CD14-positive monocyte (primary cell): ENCODE data around the gene TERT. TPM values are rescaled to one million over a fixed set of nuclear protein-coding genes. Genes with fewer than 3 reads are reported as not detected.

Experiments
- DNase-seq, 3 donors: peaks; one replicate each; pipeline ENCODE4 v3.0.0-alpha.2; 2011 to 2022
- H2AFZ ChIP-seq: 2 replicates; pipeline ENCODE4 v1.6.0; 2012; ENCODE audit warnings: mild to moderate bottlenecking, low read depth, low read length, inconsistent platforms; ENCODE audit not compliant: insufficient read depth, poor library complexity, severe bottlenecking
- H3K27ac ChIP-seq, 2 donors: 1 replicate in 1 of 2; 2 replicates in 1 of 2; pipeline ENCODE4 v1.5.1; 2012 to 2013; ENCODE audit warnings: low read length in 2 of 2, control low read depth in 1 of 2, inconsistent platforms in 1 of 2, low read depth in 1 of 2, mild to moderate bottlenecking in 1 of 2
- H3K27me3 ChIP-seq, 2 donors: one replicate each; pipeline versions ENCODE4 v1.6.0 to v1.6.1; 2011 to 2013; ENCODE audit warnings: low read length in 2 of 2; ENCODE audit not compliant: control insufficient read depth in 2 of 2, insufficient read depth in 2 of 2
- H3K36me3 ChIP-seq, 2 donors: replicated peaks in 1 of 2; 1 replicate in 1 of 2; 2 replicates in 1 of 2; pipeline versions ENCODE4 v1.5.1 to v1.6.1; 2012 to 2013; ENCODE audit warnings: low read length in 2 of 2, control low read depth in 1 of 2, inconsistent platforms in 1 of 2, mild to moderate bottlenecking in 1 of 2; ENCODE audit not compliant: insufficient read depth in 2 of 2, control insufficient read depth in 1 of 2
- H3K4me1 ChIP-seq, 2 donors: 1 replicate in 1 of 2; 2 replicates in 1 of 2; pipeline versions ENCODE4 v1.5.1 to v1.6.1; 2012 to 2013; ENCODE audit warnings: low read length in 2 of 2, control low read depth in 1 of 2, inconsistent platforms in 1 of 2, mild to moderate bottlenecking in 1 of 2, moderate library complexity in 1 of 2; ENCODE audit not compliant: insufficient read depth in 2 of 2, control insufficient read depth in 1 of 2
- H3K4me2 ChIP-seq: replicated peaks from 2 replicates; pipeline ENCODE3; 2012; ENCODE audit warnings: low read length, moderate library complexity, mild to moderate bottlenecking; ENCODE audit not compliant: poor library complexity, severe bottlenecking; ENCODE audit errors: extremely low read depth
- H3K4me3 ChIP-seq, 3 experiments: fragments of 200-600 bp in 1 of 3; sonication (generic) in 1 of 3; replicated peaks in 1 of 3; 1 replicate in 2 of 3; 2 replicates in 1 of 3; pipeline ENCODE4 v1.5.1; 2011 to 2013; ENCODE audit warnings: low read length in 3 of 3, mild to moderate bottlenecking in 3 of 3, control low read depth in 2 of 3, low read depth in 2 of 3, inconsistent platforms in 1 of 3, moderate library complexity in 1 of 3
- H3K79me2 ChIP-seq: 2 replicates; pipeline ENCODE4 v1.6.0; 2012; ENCODE audit warnings: mild to moderate bottlenecking, control low read depth, inconsistent platforms, low read length, moderate library complexity; ENCODE audit not compliant: insufficient read depth
- H3K9ac ChIP-seq: 2 replicates; pipeline ENCODE4 v1.6.0; 2017; ENCODE audit warnings: low read length, mild to moderate bottlenecking; ENCODE audit not compliant: insufficient read depth, poor library complexity, severe bottlenecking
- H3K9me3 ChIP-seq, 2 donors: replicated peaks in 1 of 2; 1 replicate in 1 of 2; 2 replicates in 1 of 2; pipeline versions ENCODE4 v1.5.1 to v1.6.1; 2012 to 2013; ENCODE audit warnings: low read length in 2 of 2, control low read depth in 1 of 2; ENCODE audit not compliant: control insufficient read depth in 1 of 2, insufficient read depth in 1 of 2
- H4K20me1 ChIP-seq: 2 replicates; pipeline ENCODE4 v1.6.0; 2012; ENCODE audit warnings: mild to moderate bottlenecking, low read length, control low read depth, moderate library complexity; ENCODE audit not compliant: insufficient read depth
- H3K27ac Mint-ChIP-seq, 7 donors: one replicate each; pipeline ENCODE4 v1.8.0; 2020; ENCODE audit warnings: mild to moderate bottlenecking in 7 of 7, mixed read lengths in 7 of 7, moderate library complexity in 6 of 7, inconsistent platforms in 2 of 7
- H3K27me3 Mint-ChIP-seq, 3 donors: one replicate each; pipeline ENCODE4 v1.8.0; 2021 to 2022; ENCODE audit warnings: low read depth in 3 of 3, mild to moderate bottlenecking in 3 of 3, mixed read lengths in 3 of 3, moderate library complexity in 3 of 3, inconsistent platforms in 1 of 3
- H3K36me3 Mint-ChIP-seq, 2 donors: one replicate each; pipeline ENCODE4 v1.8.0; 2020; ENCODE audit warnings: mixed read lengths in 2 of 2, inconsistent platforms in 1 of 2, mild to moderate bottlenecking in 1 of 2
- H3K4me1 Mint-ChIP-seq: one replicate; pipeline ENCODE4 v1.8.0; 2020; ENCODE audit warnings: mild to moderate bottlenecking, mixed read lengths
- H3K4me3 Mint-ChIP-seq, 2 donors: one replicate each; pipeline ENCODE4 v1.8.0; 2020; ENCODE audit warnings: mild to moderate bottlenecking in 2 of 2, mixed read lengths in 2 of 2, moderate library complexity in 1 of 2
- H3K9me3 Mint-ChIP-seq, 7 donors: one replicate each; pipeline ENCODE4 v1.8.0; 2020 to 2022; ENCODE audit warnings: mixed read lengths in 7 of 7, mild to moderate bottlenecking in 6 of 7, moderate library complexity in 6 of 7, inconsistent platforms in 2 of 7
- CTCF ChIP-seq: fragments of 200-600 bp; IDR thresholded peaks from one replicate; pipeline ENCODE4 v1.8.0; 2022; ENCODE audit warnings: antibody characterized with exemption, mild to moderate bottlenecking
- WGBS: methylation state at CpG from one replicate; pipeline ENCODE4 v1.1.5; 2013; ENCODE audit warnings: missing lambda C conversion rate; ENCODE audit not compliant: insufficient coverage; 5-methylcytosine and 5-hydroxymethylcytosine counted together
- intact Hi-C, 2 donors: fragments of 100-400 bp; cut with micrococcal nuclease; formaldehyde crosslinking; loops; one replicate each; pipeline versions ENCODE4 v1.15.0 to v1.15.1; 2023
- polyA plus RNA-seq, 3 donors: library from polyadenylated mRNA; depleted of rRNA in 1 of 3; unstranded in 2 of 3; stranded (reverse) in 1 of 3; fragments of 300-500 nt in 2 of 3; fragments of >200 nt in 1 of 3; fragmentation: Illumina TruSeq in 2 of 3; gene quantifications; 1 replicate in 2 of 3; 2 replicates in 1 of 3; pipeline ENCODE4 v1.2.3, GENCODE V29; 2012 to 2021

Gene TERT
- polyA plus RNA-seq, 3 donors = not detected

GRCh38 chr5:1205255-1206180 is 89.3 kb downstream of the TERT start:
- 99% methylated on average over 5 of the region's 11 CpGs for WGBS
- Mint-ChIP-seq H3K4me3 (no peak overlapping the region), H3K4me1 (no peaks in the 10 kb centered on the region), H3K36me3 (no peaks in the 10 kb centered on the region), H3K27me3 (peaks cover 3 to 7% (median 4%) of the 10 kb centered on the region in 3 donors), H3K27ac (no peak overlapping the region), H3K9me3 (peaks cover 0 to 1% (median 0%) of the 10 kb centered on the region in 7 donors)
- Histone ChIP-seq H4K20me1 (no peaks in the 10 kb centered on the region), H3K36me3 (no peaks in the 10 kb centered on the region), H3K4me1 (no peaks in the 10 kb centered on the region), H2AFZ (no peak overlapping the region), H3K9ac (no peak overlapping the region), H3K27ac (no peak overlapping the region), H3K4me2 (no peak overlapping the region), H3K4me3 (no peak overlapping the region), H3K27me3 (no peaks in the 10 kb centered on the region), H3K9me3 (no peaks in the 10 kb centered on the region), H3K79me2 (no peaks in the 10 kb centered on the region)
- TF ChIP-seq CTCF = no peak
- intact Hi-C loops = no loop called here
- no peak for DNase-seq

- no peak overlapping the region for H3K4me3 Mint-ChIP-seq
- no peak for DNase-seq
- no peak overlapping the region for H3K27ac Mint-ChIP-seq
- no peaks in the 10 kb centered on the region for H3K27me3 ChIP-seq
- no peaks in the 10 kb centered on the region for H3K4me1 ChIP-seq
- H4K20me1 ChIP-seq = no peaks in the 10 kb centered on the region
- no peak overlapping the region for H3K27ac ChIP-seq
- no peak overlapping the region for H3K4me3 ChIP-seq
- H3K9me3 ChIP-seq = no peaks in the 10 kb centered on the region
- no peaks in the 10 kb centered on the region for H3K79me2 ChIP-seq
- TF ChIP-seq CTCF = no peak
- intact Hi-C loops = no loop called here
- H3K36me3 Mint-ChIP-seq = no peaks in the 10 kb centered on the region
- H3K27me3 Mint-ChIP-seq = peaks cover 3 to 4% (median 3%) of the 10 kb centered on the region in 3 donors
- no peak overlapping the region for H3K4me2 ChIP-seq
- no peaks in the 10 kb centered on the region for H3K4me1 Mint-ChIP-seq
- peaks cover 0 to 1% (median 0%) of the 10 kb centered on the region in 7 donors for H3K9me3 Mint-ChIP-seq
- H3K9ac ChIP-seq = no peak overlapping the region
- H3K36me3 ChIP-seq = no peaks in the 10 kb centered on the region
- H2AFZ ChIP-seq = no peak overlapping the region
- 36% methylated on average over 13 of the region's 18 CpGs for WGBS
Measured at GRCh38 chr5:1204693-1205242, 90.1 kb downstream of the TERT start.
